Spleen (tissue), 11 donors: ENCODE measurements around the gene RAB40B. TPM values are rescaled to one million over a fixed set of nuclear protein-coding genes. Genes with fewer than 3 reads are reported as not detected.

Experiments used
- DNase-seq: peaks from one replicate; pipeline ENCODE4 v3.0.0-alpha.2; 2020
- H3K27ac ChIP-seq, 8 donors: fragments of 200-600 bp; sonication (generic) in 7 of 8; 1 replicate in 4 of 8; 2 replicates in 4 of 8; pipeline versions ENCODE4 v1.5.0 to v1.8.0; 2016 to 2021; ENCODE audit warnings: inconsistent platforms in 4 of 8, mild to moderate bottlenecking in 4 of 8, moderate library complexity in 1 of 8
- H3K27me3 ChIP-seq, 7 donors: fragments of 200-600 bp; sonication (generic) in 6 of 7; replicated peaks in 1 of 7; 1 replicate in 4 of 7; 2 replicates in 3 of 7; pipeline versions ENCODE4 v1.5.0 to v1.8.0; 2016 to 2021; ENCODE audit warnings: inconsistent platforms in 3 of 7, mild to moderate bottlenecking in 1 of 7
- H3K36me3 ChIP-seq, 6 donors: fragments of 200-600 bp; sonication (generic) in 5 of 6; 1 replicate in 4 of 6; 2 replicates in 2 of 6; pipeline versions ENCODE4 v1.5.0 to v1.8.0; 2016 to 2021; ENCODE audit warnings: inconsistent platforms in 2 of 6
- H3K4me1 ChIP-seq, 6 donors: fragments of 200-600 bp; sonication (generic) in 5 of 6; 1 replicate in 3 of 6; 2 replicates in 3 of 6; pipeline versions ENCODE4 v1.5.0 to v1.8.0; 2016 to 2021; ENCODE audit warnings: inconsistent platforms in 3 of 6
- H3K4me3 ChIP-seq, 8 donors: fragments of 200-600 bp; sonication (generic) in 7 of 8; 1 replicate in 4 of 8; 2 replicates in 4 of 8; pipeline versions ENCODE4 v1.5.0 to v1.8.0; 2016 to 2021; ENCODE audit warnings: inconsistent platforms in 4 of 8, mild to moderate bottlenecking in 4 of 8, moderate library complexity in 2 of 8
- H3K9me3 ChIP-seq, 8 donors: fragments of 200-600 bp; sonication (generic) in 7 of 8; 1 replicate in 4 of 8; 2 replicates in 4 of 8; pipeline versions ENCODE4 v1.5.0 to v1.8.0; 2016 to 2021; ENCODE audit warnings: inconsistent platforms in 4 of 8
- POLR2A ChIP-seq, 3 donors: fragments of 450-650 bp; IDR thresholded peaks; one replicate each; pipeline ENCODE4 v1.5.1; 2017; ENCODE audit warnings: antibody characterized with exemption in 3 of 3, mild to moderate bottlenecking in 1 of 3
- POLR2AphosphoS5 ChIP-seq, 3 donors: sonication (generic); formaldehyde crosslinking; IDR thresholded peaks; one replicate each; pipeline ENCODE4 v1.5.1; 2017; ENCODE audit warnings: antibody characterized with exemption in 3 of 3
- WGBS, 5 donors: extraction: QIAGEN DNeasy Blood & Tissue Kit in 3 of 5; methylation state at CpG; one replicate each; pipeline versions ENCODE4 v1.1.5 to v1.1.7; 2013 to 2018; 5-methylcytosine and 5-hydroxymethylcytosine counted together
- intact Hi-C: fragments of 100-400 bp; cut with DNase I; formaldehyde crosslinking; loops from one replicate; pipeline ENCODE4 v1.15.0; 2023; ENCODE audit warnings: low total_unique reads
- polyA plus RNA-seq, 3 donors: library from polyadenylated mRNA; stranded (reverse); fragments of 200-250 nt; gene quantifications; one replicate each; pipeline ENCODE4 v1.2.1, GENCODE V29; 2013
- total RNA-seq, 7 donors: library from RNA; depleted of rRNA in 3 of 7; stranded (reverse); fragments of >200 nt in 3 of 7; fragmentation: NEBNext Ultra II Directional in 4 of 7; extraction: Animal tissue kit (Norgen Biotek cat#: 25700) in 4 of 7; gene quantifications; one replicate each; pipeline versions ENCODE4 v1.1.0 to v1.2.1, GENCODE V29; 2016 to 2021
- TF ChIP-seq, protein P1 (sequence below), 11 experiments: fragments of 200-600 bp in 7 of 11; fragments of 450-650 bp in 4 of 11; sonication (generic) in 4 of 11; IDR thresholded peaks in 8 of 11; conservative IDR thresholded peaks in 3 of 11; 1 replicate in 7 of 11; 2 replicates in 4 of 11; pipeline versions ENCODE4 v1.4.0 to v1.8.0; 2016 to 2021; ENCODE audit warnings: antibody characterized with exemption in 11 of 11, inconsistent platforms in 4 of 11, mild to moderate bottlenecking in 1 of 11
- donor health status: healthy with polysubstance abuse.
- donor health status: DM: no; HTN: no; CAD: no; lungs with moderate emphysema.
- donor health status: DM: no; HTN: no; CAD: no.
- donor health status: Bipolar disorder and iron deficiency.
- donor health status: healthy.
- donor health status: DM: no; HTN: no; CAD: no.
- donor health status: DM: yes; HTN: yes; CAD: no.

RAB40B gene
- total and polyA plus RNA-seq, 10 donors: 4.1 to 13.6 (median 6.9) TPM

GRCh38 chr17:82664276-82664575, 34.3 kb downstream of the RAB40B start:
- Histone ChIP-seq H3K27me3 (no peaks in the 10 kb centered on the region), H3K9me3 (no peaks in the 10 kb centered on the region), H3K36me3 (peaks cover 0 to 8% (median 0%) of the 10 kb centered on the region in 6 donors), H3K4me1 (peaks cover 0 to 11% (median 9%) of the 10 kb centered on the region in 6 donors), H3K4me3 (no peak overlapping the region), H3K27ac (no peak overlapping the region)
- DNase-seq: no peak
- WGBS, 5 donors: 93 to 98% (median 95%) methylated on average over 6 to 17 of the region's 17 CpGs
- intact Hi-C loops: no loop called here
- TF ChIP-seq, protein P1, sequence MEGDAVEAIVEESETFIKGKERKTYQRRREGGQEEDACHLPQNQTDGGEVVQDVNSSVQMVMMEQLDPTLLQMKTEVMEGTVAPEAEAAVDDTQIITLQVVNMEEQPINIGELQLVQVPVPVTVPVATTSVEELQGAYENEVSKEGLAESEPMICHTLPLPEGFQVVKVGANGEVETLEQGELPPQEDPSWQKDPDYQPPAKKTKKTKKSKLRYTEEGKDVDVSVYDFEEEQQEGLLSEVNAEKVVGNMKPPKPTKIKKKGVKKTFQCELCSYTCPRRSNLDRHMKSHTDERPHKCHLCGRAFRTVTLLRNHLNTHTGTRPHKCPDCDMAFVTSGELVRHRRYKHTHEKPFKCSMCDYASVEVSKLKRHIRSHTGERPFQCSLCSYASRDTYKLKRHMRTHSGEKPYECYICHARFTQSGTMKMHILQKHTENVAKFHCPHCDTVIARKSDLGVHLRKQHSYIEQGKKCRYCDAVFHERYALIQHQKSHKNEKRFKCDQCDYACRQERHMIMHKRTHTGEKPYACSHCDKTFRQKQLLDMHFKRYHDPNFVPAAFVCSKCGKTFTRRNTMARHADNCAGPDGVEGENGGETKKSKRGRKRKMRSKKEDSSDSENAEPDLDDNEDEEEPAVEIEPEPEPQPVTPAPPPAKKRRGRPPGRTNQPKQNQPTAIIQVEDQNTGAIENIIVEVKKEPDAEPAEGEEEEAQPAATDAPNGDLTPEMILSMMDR (IDR thresholded peaks at IDR 0.05 in 8 of 11, conservative IDR thresholded peaks at IDR 0.05 in 3 of 11): no peak
- TF ChIP-seq POLR2A (IDR thresholded peaks at IDR 0.05) (no peak), POLR2AphosphoS5 (IDR thresholded peaks at IDR 0.05) (no peak)

DNA sequence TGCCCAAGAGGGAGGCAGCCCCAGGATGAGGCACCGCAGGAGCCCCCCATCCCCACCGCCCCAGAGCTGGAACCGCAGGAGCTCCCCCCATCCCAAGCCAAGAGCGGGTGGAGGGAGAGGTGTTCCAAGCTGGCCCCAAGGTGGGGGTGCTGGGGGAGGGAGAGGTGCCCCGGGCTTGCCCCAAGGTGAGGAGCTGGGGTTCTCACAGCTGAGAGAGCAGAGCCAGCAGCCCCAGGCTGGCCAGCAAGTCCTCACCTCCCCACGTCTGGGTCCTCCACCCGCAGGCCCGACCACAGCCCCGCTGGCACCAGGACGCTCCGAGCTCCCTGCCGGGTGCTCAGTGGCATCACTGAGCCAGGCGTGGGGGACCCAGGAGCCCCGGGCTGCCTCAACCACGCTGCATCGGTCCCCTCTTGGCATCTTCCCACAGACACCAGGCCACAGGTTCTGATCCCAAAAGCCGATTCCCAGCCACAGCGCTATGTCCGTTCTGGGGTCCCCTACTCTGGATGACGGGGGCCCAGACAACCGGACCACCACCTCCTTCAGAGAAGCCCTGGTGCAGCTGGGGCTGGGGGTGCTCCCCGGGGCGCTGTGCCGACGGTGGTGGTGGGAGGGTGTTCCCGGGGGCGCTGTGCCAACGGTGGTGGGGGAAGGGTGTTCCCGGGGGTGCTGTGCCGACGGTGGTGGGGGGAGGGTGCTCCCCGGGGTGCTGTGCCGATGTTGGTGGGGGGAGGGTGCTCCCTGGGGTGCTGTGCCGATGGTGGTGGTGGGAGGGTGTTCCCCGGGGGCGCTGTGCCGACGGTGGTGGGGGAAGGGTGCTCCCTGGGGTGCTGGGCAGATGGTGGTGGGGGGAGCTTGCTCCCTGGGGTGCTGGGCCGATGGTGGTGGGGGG, 34.9 kb downstream of the RAB40B start:
- WGBS, 5 donors: 90 to 92% (median 90%) methylated on average over 12 to 39 of the region's 39 CpGs
- TF ChIP-seq POLR2A (IDR thresholded peaks at IDR 0.05): no peak
- no peak for TF ChIP-seq POLR2AphosphoS5 (IDR thresholded peaks at IDR 0.05)
- TF ChIP-seq, protein P1 (IDR thresholded peaks at IDR 0.05 in 8 of 11, conservative IDR thresholded peaks at IDR 0.05 in 3 of 11): no peak
- Histone ChIP-seq H3K36me3 (peaks cover 0 to 14% (median 0%) of the 10 kb centered on the region in 6 donors), H3K9me3 (no peaks in the 10 kb centered on the region), H3K27me3 (no peaks in the 10 kb centered on the region), H3K4me1 (peaks cover 0 to 5% (median 3%) of the 10 kb centered on the region in 6 donors), H3K27ac (no peak overlapping the region), H3K4me3 (no peak overlapping the region)
- peak; percentile 55 for DNase-seq
- intact Hi-C loops: no loop called here

DNA sequence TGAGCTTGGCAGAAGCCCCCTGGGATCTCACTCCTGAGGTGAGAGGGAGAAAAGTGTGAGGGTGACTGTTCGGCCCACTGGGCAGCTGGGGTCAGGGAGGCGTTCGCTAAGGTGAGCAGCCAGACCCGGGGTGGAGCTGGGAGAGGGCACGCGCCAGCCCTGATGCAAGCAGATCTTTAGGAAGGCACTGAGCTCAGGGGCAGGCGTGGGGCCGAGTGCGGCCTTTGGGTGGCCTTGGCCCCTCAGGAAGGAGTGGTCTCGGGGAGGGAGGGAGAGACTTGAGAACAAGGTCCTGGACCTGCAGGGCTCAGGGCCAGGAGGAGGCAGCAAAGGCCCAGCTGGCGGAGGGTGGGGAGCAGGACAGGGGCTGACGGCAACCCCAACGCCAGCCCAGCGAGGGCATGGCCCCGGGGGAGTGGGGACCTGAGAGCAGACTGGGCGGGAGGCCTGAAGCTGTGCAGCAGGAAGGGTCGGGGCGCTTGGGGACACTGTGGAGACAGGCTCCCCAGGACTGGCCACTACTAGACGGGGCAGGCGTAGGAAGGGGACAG, 35.7 kb downstream of the RAB40B start:
- intact Hi-C loops: no loop called here
- Histone ChIP-seq H3K27ac (no peak overlapping the region), H3K9me3 (no peaks in the 10 kb centered on the region), H3K27me3 (no peaks in the 10 kb centered on the region), H3K4me3 (no peak overlapping the region), H3K36me3 (peaks cover 0 to 22% (median 0%) of the 10 kb centered on the region in 6 donors), H3K4me1 (no peaks in the 10 kb centered on the region)
- 82 to 92% (median 89%) methylated on average over 18 to 20 of the region's 20 CpGs for WGBS, 5 donors
- TF ChIP-seq POLR2AphosphoS5 (IDR thresholded peaks at IDR 0.05) (no peak), POLR2A (IDR thresholded peaks at IDR 0.05) (no peak)
- TF ChIP-seq, protein P1 (IDR thresholded peaks at IDR 0.05 in 8 of 11, conservative IDR thresholded peaks at IDR 0.05 in 3 of 11): no peak
- peak; percentile 62 for DNase-seq
